ENCODE data around the gene ERP29.
"Not testable (repeated sequence)": the region's sequence is repeated elsewhere in the genome, so short reads cannot be mapped to it uniquely, and the experiment has no call there.

ERP29 gene

DNA sequence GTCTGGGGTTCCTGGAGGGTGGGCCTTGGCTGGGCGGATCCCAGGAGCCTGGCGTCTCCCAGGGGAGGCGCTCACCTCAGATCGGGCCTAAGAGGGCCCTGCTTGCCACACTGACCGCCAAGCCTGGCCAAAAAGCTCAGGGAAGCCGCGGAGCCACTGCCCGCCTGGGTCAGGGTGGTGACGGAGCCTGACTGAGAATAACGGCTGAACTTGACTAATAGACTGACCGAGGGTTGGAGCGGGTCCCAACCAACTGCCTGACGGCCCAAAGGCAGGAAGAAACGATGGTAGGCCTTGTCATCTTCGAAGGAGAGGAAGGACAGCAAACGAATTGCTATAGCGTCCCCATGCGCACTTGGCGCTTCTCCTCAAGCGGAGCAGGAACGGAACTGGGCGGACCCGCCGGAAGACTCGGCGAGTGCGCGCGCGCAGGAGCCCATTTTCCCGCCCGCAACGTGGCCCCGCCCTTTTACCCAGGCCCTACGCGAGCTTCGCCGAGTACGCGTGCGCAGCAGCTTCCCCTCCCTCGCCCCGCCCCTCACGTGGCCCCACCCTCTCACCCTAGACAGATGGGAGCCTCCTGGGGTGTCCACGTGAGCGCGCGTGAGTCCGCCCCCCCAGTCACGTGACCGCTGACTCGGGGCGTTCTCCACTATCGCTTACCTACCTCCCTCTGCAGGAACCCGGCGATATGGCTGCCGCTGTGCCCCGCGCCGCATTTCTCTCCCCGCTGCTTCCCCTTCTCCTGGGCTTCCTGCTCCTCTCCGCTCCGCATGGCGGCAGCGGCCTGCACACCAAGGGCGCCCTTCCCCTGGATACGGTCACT, at the start of gene ERP29, which contains the start of gene TMEM116:
Gene ERP29, plus strand, starts transcription at position 652 of the 826 bp plus-strand sequence. Its CDS starts 40 bp downstream, at position 692.
Gene TMEM116, minus strand, starts transcription at position 391 of the 826 bp plus-strand sequence. CDS start 7,895 bp downstream, outside the sequence.
- DNase-seq, result peak; percentile 97

DNA sequence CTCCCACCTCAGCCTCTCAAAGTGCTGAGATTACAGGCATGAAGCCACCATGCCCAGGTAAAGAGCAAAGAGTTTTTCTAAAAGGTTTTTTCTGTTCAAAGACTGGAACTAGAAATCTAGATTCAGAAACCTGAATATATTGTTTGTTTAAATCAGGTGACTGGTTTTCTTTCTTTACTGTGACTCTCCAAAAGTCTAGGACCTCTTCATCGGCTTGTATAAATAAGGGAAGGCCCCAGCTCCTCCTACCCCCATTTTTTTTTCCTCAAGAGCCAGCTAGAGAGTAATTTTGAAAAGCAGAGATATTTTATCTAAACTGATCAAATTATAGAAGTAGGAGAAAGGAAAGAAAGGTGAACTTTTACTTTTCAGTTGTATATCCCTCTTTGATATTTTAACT, 48.3 kb upstream of the ERP29 start:
- DNase-seq, result no peak

DNA sequence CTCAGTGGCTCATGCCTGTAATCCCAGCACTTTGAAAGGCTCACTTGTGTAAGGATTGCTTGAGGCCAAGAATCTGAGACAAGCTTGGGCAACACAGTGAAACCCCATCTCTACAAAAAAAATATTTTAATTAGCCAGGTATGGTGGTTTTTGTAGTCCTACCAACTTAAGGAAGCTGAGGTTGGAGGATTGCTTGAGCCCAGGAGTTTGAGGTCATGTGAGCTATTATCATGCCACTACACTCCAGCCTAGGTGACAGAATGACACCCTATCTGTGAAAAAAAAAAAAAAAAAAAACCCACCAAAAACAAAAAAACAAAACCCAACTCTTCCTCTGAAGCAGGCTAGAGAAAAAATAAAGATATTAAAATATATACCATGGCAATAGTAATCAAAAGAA, 41.4 kb upstream of the ERP29 start:
- no peak for DNase-seq

DNA sequence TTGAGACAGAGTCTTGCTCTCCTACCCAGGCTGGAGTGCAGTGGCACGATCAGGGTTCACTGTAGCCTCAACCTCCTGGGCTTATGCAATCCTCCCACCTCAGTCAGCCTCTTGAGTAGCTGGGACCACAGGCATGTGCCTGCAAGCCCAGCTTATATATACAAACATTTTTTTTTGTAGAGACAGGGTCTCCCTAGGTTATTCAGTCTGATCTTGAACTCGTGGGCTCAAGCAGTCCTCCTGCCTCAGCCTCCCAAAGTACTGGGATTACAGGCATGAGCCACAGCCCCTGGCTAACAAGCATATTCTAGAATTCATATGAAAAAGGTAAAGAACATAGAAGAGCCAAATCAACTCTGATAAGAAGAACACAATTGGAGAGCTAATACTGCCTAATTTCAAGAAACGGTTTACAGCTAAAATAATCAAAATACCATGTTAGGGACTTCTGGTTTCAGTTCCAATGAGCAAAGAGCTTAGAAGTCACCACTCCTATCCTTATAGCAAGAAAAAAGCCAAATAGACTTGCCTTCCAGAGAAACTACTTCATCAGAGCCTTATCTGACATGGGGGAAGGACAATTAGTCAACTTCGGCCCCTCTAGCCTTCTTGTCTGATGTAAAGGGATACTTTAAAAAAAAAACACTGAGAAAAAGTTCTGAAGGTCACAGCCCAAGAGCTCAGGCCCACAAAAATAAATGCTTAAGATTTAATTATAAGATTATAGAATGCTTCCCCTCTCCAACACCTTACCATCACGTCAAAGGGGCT, 37.9 kb upstream of the ERP29 start:
- DNase-seq, result no peak

DNA sequence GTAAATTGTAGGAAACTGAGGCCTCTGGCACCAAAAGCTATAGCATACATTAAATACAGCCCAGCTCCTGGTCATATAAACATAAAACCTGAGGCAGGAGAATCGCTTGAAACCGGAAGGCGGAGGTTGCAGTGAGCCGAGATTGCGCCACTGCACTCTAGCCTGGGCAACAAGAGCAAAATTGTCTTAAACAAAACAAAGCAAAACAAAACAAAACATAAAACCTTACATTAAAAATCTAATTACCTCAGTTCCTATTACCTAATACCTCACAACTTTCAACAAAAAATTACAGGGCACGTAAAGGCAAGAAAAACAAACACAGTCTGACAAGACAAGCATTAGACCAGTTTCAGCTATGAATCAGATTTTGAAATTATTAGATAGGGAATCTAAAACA, 36.9 kb upstream of the ERP29 start:
- DNase-seq, result no peak

DNA sequence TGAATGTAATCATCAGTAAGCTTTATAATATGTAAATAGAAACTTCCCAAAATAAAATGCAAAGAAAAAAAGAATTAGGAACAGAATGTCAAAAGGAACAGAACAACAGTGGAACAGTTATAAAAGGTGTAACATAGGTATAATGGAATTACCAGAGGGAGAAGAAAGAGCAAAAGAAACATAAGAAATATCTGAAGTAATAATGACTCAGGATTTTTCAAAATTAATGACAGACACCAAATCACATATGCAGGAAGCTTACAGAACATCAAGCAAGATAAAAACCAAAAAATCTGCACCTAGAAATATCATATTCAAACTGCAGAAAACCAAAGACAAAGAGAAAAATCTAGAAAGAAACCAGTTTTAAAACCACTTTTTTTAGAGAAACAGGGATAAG, 36.4 kb upstream of the ERP29 start:
- DNase-seq, result no peak

DNA sequence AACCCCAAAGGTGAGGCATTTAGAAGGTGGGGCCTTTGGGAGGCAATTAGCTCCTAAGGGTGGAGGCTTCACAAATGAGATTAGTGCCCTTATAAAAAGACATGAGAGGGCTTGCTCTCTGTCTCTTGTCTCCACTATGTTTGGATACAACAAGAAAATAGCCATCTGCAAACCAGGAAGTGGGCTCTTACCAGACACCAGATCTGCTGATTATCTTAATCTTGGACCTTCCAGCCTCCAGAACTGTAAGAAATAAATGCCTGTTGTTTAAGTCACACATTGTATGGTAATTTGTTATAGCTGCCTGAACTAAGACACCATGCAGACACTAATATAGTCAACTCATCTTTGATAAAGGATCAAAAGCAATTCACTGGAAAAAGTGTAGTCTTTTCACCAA, 34.7 kb upstream of the ERP29 start:
- no peak for DNase-seq

DNA sequence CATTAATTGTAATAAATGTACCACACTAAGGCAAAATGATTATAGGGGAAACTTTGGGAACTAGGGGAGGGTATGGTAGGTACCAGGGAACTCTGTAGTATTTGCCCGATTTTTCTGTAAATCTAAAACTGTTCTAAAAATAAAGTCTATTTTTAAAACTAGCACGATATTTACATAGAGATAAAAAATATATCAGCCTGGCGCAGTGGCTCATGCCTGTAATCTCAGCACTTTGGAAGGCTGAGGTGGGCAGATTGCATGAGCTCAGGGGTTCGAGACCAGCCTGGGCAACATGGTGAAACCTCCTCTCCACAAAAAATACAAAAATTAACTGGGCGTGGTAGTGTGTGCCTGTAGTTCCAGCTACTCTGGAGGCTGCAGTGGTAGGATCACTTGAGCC, 32.6 kb upstream of the ERP29 start:
- DNase-seq, result no peak

DNA sequence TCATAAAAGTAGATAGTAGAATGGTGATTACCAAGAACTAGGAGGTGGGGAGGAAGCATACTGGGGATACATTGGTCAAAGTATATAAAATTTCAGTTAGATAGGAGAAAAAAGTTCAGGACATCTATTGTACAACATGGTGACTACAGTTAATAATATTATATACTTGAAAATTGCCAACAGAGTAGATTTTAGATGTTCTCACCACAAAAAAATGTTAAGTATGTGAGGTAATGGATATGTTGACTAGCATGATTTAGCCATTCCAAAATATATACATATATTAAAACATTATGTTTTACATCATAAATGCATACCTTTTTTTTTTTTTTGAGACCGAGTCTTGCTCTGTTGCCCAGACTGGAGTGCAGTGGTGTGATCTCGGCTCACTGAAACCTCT, 31.2 kb upstream of the ERP29 start:
- no peak for DNase-seq

DNA sequence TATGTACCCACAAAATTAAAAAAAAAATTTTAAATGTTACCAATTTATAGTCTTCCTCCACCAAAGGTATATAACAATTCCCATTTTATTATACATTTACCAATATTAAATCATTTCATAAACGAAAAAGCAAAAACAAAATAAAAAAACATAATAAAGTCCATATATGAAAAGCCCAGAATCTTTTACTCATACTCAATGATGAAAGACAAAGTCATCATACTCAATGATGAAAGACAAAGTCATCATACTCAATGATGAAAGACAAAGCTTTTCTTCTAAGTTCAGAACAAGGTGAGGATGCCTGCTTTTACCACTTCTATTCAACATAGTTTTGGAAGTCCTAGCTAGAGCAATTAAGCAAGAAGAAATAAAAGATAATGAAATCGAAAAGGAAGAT, 28.4 kb upstream of the ERP29 start:
- no peak for DNase-seq

DNA sequence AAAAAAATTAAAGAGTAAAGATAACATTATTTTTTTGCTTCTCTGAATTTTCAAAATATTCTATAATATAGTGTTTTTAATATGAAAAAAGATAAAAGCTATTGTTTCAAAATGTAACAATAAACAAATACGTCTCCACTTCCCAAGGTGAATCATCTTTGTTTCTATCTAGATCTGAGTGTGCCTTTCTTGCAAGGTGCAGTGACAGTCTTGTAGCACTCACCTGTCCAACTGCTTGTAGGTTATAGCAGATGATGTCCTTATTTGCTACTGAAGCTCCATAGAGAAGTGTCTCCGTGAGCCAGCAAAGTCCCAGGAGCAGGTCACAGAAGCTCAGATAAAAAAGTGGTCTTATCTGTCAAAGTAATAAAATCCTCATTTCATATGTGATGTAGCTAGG, 21.7 kb upstream of the ERP29 start:
- no peak for DNase-seq

DNA sequence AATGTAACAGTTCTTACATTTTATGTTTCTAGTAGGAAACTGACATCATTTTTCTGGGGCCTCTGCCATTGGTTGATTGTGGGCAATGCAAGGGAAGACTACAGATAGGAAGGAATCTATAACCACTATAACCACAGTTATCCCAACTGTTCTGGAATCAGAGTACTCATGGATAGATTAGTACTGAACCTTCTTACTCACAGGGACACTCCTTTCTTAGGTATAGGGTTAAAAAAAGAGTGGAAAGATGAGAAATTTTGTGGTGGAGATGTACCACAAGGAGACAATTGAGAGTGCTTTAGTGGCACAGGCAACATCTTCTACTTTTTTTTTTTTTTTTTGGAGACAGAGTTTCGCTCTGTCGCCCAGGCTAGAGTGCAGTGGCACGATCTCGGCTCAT, 21.3 kb upstream of the ERP29 start:
- no peak for DNase-seq

DNA sequence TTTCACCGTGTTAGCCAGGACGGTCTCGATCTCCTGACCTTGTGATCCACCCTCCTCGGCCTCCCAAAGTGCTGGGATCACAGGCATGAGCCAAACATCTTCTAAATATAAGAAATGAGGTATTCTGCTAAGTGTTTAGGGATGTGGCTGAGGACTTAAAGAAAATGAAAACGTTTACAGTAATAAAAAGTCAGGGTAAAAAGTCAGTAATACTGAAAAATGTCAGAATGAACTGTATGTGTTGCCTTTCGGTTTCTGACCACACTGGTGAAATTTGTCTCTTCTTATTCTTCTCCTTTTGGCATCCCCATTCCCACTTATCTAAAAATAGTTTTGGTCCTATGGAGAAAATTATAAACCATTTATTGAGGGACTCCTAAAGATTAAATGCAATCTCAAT, 20.8 kb upstream of the ERP29 start:
- no peak for DNase-seq

DNA sequence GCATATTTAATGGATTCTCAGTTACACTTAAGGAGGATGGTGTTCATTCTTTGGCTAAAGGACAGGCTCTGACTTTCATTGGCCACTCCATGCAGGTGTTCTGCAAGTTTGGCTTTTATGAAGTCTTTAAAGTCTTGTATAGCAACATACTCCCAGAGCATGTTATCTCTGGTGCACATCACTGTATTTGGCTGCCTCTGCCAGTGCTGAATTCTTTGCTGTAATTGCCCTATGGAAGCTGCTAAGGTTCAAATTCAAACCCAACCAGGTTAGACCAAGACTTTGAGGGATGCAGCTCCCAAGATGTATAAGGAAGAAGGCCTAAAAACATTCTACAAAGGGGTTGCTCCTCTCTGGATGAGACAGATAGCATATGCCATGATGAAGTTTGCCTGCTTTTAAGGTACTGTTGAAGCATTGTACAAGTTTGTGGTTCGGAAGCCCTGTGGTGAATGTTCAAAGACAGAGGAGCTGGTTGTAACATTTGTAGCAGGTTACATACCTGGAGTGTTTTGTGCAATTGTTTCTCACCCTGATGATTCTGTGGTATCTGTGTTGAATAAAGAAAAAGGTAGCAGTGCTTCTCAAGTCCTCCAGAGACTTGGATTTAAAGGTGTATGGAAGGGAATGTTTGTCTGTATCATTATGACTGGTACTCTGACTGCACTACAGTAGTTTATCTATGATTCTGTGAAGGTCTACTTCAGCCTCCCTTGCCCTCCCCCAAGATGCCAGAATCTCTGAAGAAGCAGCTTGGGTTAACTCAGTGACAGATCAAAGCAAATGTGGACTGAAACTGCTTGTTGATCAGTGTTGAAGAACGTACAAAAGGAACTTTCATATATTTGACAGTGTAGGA, 19.7 kb upstream of the ERP29 start:
- no peak for DNase-seq

DNA sequence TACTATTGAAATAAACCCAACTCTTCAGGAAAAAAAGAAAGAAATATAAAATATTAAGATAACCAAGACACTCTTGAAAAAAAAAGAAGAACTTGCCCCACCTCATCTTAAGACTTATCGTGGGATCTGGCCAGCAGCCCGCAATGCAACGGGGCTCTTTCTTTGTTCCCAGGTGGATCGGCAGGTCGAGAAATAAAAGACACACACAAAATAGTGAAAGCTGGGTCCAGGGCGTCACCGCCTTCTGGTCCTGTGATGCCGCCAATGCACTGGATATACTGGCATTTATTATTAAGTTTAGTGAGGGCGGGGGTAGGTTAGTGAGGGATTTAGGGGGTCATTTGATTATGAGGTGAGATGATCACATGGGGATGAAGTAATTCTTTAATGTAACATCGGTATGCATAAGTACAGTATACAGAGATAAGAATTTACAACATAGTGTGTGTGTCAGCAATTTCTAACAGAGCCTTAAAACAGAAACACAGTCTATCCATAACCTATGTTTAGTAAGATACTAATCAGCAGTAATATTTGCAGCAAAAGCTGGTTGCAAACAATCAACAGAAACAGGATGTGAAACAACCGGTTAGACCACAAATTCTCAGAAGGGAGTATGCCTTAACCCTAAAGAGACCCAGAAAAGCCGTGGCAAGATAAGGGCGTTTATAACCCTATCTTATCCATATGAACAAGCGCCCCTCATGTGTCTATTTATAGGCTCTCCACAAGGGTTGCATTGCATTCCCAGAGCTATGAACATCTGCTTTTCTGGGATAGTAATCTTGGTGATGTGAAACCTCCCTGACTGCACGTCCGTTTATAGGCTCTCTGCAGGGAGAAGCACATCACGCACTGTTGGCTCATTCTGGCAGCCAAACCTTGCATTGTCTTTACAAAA, 18.8 kb upstream of the ERP29 start:
- DNase-seq, result not testable (repeated sequence)

DNA sequence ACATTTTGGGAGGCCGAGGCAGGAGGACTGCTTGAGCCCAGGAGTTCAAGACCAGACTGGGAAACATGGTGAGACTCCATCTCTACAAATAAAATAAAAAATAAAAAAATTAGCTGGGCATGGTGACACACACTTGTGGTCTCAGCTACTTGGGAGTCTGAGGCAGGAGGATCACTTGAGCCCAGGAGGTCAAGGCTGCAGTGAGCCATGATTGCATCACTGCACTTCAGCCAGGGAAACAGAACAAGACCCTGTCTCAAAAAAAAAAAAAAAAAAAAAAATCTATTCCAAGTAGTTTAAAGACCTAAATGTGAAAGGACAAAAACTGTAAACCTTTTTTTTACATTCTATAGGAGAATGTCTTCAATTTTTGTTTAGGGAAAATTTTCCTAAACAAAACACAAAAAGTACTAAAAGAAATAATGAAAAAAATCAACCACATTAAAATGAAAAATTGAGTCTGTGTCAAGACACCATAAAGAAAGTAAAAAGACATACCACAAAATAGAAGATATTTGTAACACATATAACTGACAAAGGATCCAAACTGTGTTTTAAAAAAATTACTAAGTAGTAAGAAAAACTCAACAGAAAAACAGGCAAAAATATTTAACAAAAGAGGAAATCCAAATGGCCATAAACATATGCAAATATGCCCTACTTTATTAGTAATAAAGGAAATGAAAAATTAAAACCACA, 17.3 kb upstream of the ERP29 start:
- DNase-seq, result no peak

DNA sequence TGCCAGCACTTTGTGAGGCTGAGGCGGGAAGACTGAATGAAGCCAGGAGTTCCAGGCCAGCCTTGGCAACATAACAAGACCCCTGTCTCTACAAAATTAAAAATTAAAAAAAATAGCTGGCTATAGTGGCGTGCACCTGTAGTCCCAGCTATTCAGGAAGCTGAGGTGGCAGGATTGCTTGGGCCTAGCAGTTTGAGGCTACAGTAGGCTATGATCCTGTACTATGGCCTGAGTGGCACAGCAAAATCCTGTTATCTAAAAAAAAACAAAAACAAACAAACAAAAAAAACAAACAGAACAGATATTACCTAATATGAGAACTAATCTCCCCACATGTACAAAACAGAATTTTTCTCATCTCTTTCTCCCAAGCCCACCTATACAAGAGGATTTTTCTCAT, 15.9 kb upstream of the ERP29 start:
- no peak for DNase-seq

DNA sequence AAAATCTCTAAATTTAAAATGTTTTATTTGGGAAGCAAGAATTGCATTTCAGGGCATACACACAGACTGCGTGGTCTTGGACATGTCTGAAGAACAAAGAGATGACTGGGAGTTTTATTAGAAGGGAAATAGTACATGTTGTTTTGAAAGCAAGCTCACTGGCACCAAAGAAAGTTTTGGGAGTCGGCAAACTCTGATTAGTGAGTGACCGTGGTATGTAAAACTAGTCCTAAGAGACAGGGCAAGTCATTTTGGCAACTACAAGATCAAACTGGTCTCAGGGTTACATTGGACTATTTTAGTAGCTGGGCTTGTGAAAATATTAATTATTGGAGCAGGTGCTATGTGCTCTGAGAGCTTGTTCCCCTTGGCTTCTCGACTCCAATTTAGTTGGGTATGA, 15.2 kb upstream of the ERP29 start:
- DNase-seq, result no peak

DNA sequence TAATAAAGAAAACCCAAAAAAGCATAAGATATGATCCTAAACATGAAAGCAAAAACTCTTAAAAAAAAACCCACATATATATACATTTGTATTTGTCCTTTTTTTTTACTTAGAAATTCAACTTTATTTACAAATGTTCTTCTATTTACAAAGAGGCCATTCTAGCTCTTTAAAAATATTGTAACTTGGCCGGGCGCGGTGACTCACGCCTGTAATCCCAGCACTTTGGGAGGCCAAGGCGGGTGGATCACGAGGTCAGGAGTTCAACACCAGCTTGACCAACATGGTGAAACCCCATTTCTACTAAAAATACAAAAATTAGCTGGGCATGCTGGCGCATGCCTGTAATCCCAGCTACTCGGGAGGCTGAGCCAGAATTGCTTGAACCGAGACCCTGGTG, 14.1 kb upstream of the ERP29 start:
- not testable (repeated sequence) for DNase-seq

DNA sequence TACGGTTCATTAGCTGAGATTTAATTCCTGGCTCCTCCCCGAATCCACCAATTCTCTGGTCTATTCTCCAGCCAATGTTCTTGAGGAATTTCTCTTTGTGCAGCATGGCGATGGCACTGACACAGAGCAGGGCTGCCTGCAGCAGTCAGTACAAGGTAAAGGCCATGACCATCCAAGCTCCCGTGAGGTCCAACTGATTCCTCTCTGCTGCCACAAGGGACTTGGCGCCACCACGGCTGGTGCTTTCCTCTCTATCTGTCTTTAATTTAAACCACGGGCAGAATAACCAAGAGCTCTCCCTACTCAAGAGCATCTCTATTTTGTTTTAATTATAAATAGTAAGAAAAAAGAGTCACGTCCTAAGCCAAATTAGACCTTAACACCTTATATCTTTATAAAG, 12.4 kb upstream of the ERP29 start:
- DNase-seq, result no peak

DNA sequence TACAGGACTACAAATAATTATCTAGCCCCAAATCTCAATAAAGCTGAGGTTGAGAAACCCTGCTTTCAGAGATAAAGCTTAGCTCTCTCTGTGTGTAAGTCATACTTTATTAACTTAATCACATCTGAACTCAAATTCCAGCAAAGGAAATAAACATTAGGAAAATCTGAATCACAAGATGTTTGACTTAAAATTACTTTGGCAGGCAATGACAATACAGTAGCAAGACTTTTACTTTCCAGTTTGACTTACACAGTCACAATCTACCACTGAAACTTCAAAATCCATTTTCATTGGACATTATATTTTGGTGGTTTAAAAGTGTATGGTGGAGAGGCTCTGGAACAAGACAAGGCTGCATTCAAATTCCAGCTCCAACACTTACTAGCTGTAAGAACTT, 11.7 kb upstream of the ERP29 start:
- no peak for DNase-seq

DNA sequence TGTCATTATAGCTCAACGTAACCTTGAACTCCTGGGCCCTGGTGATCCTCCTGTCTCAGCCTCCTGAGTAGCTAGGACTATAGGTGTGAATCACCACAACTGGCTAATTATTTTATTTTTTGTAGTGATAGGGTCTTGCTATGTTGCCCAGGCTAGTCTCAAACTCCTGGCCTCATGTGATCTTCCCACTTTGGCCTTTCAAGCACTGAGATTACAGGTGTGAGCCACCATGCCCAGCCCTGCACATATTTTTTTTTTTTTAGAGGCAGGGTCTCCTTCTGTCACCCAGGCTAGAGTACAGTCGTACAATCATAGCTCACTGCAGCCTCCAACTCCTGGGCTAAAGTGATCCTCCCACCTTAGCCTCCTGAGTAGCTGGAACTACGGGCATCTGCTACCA, 9.2 kb upstream of the ERP29 start:
- DNase-seq, result no peak

All from DMS79 (cell line).